Muscle layer of colon (tissue), 2 donors: ENCODE data around the gene TIMM22.
"Not testable (repeated sequence)": the region's sequence is repeated elsewhere in the genome, so short reads cannot be mapped to it uniquely, and the experiment has no call there.

Source experiments
- H3K27ac ChIP-seq: one replicate; pipeline ENCODE4 v1.7.0; 2013; ENCODE audit warnings: low read depth, mild to moderate bottlenecking, low read length, moderate library complexity
- H3K27me3 ChIP-seq, 2 donors: one replicate each; pipeline ENCODE4 v1.7.0; 2013; ENCODE audit warnings: low read length in 2 of 2, mild to moderate bottlenecking in 2 of 2; ENCODE audit not compliant: insufficient read depth in 2 of 2, control insufficient read depth in 1 of 2
- H3K36me3 ChIP-seq: one replicate; pipeline ENCODE4 v1.7.0; 2013; ENCODE audit warnings: mild to moderate bottlenecking, low read length; ENCODE audit not compliant: insufficient read depth
- H3K4me1 ChIP-seq: one replicate; pipeline ENCODE4 v1.7.0; 2013; ENCODE audit warnings: mild to moderate bottlenecking, low read length; ENCODE audit not compliant: insufficient read depth
- H3K4me3 ChIP-seq, 2 donors: one replicate each; pipeline ENCODE4 v1.7.0; 2013; ENCODE audit warnings: low read length in 2 of 2, low read depth in 1 of 2, mild to moderate bottlenecking in 1 of 2, moderate library complexity in 1 of 2
- H3K9ac ChIP-seq: one replicate; pipeline ENCODE4 v1.7.0; 2013; ENCODE audit warnings: low read length
- H3K9me3 ChIP-seq: one replicate; pipeline ENCODE4 v1.7.0; 2013; ENCODE audit warnings: mild to moderate bottlenecking, low read length
- donor health status: abdominal sarcoma.
- donor health status: Adenocarcinoma of cecum.

TIMM22 gene

DNA sequence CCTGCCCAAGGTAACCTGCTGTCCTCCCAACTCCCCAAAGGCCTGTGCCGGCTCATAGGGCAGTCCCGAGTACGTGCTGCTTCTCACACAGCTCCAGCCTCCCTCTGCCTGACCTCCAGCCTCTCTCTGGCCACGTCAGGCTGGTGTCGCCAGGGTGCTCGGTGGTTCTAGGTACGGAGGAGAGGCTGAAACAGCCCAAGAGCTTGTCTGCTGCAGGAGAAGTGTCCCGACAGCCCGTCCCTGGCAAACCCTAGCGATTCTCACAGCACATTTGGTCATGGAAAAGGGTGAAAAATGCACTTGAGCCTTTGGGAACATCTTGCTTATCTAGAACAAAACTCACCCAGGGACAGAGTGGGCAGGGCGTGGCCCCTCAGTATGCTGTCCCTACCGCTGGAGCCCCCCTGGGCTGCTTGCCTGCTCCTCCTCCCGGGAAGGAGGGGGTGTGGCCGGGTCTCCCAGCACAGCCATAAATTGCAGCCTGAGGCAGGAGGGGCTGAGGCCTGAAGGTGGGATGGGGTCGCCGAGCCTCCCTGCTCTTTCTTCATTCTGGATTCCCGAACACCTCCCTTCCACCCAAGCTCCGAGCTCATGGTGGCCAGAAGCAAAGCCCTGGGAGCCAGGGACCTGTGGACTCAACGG lies 40.4 kb downstream of the TIMM22 start:
- peaks cover 12% of the 10 kb centered on the region for H3K36me3 ChIP-seq
- no peak overlapping the region for H3K27ac ChIP-seq
- no peaks in the 10 kb centered on the region for H3K27me3 ChIP-seq
- no peak overlapping the region for H3K9ac ChIP-seq
- peaks cover 3% of the 10 kb centered on the region for H3K4me1 ChIP-seq
- no peaks in the 10 kb centered on the region for H3K9me3 ChIP-seq
- no peak overlapping the region for H3K4me3 ChIP-seq

DNA sequence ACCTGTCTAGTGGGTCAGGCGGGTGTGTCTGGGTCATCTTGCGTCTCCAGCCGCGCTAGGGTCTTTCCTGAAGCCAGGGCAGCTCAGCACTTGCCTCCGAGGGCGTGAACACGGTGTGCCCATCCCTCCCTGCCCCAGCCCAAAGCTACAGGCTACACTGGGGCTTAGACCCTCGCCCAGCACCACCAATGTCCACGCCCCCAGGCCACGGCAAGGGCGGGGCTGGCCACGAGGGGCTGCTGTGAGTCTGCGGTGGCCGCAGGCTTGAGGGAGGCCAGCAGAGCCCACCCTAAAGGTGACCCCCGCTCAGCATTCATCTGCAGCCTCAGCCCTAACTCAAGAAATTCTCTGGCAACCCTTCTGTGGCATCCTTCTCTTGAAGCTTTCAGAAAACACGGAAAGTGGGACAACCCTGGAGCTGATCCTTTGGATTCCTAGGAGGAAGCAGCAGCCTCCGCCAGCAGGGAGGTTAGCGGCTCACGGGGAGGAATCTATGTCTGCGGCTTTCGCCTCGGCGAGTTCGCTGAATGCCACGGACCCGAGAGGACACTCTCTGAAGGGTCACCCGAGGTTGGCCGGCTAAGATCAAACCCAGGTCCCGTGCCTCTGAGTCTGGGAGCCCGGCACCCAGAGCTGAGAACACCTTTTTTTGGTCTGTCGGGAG lies 41.7 kb downstream of the TIMM22 start:
- no peak overlapping the region for H3K9ac ChIP-seq
- peaks cover 8% of the 10 kb centered on the region for H3K4me1 ChIP-seq
- no peaks in the 10 kb centered on the region for H3K9me3 ChIP-seq
- H3K4me3 ChIP-seq: no peak overlapping the region
- H3K36me3 ChIP-seq: peaks cover 9% of the 10 kb centered on the region
- no peaks in the 10 kb centered on the region for H3K27me3 ChIP-seq
- H3K27ac ChIP-seq: no peak overlapping the region

DNA sequence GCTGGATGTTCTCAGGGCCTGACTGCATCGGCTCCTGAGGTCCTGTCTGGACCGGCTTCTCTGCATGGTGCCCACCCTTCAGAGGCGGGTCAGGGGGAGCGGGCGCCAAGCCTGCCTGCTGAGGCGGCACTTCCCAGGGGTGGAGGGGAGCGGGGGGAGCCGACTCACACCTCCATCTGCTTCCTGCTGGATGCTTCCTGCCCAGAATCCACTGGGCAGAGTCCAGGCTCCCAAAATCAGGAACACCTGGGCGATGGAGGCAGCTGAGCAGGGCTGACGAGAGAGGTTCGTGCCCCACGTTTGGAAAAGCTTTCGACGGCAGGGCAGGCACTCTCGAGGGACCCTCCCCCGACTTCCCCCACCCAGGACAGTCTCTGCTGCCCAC lies 42.2 kb downstream of the TIMM22 start:
- H3K27ac ChIP-seq: no peak overlapping the region
- H3K27me3 ChIP-seq: no peaks in the 10 kb centered on the region
- H3K9ac ChIP-seq: no peak overlapping the region
- H3K9me3 ChIP-seq: no peaks in the 10 kb centered on the region
- peaks cover 10% of the 10 kb centered on the region for H3K4me1 ChIP-seq
- H3K36me3 ChIP-seq: peaks cover 9% of the 10 kb centered on the region
- H3K4me3 ChIP-seq: no peak overlapping the region

DNA sequence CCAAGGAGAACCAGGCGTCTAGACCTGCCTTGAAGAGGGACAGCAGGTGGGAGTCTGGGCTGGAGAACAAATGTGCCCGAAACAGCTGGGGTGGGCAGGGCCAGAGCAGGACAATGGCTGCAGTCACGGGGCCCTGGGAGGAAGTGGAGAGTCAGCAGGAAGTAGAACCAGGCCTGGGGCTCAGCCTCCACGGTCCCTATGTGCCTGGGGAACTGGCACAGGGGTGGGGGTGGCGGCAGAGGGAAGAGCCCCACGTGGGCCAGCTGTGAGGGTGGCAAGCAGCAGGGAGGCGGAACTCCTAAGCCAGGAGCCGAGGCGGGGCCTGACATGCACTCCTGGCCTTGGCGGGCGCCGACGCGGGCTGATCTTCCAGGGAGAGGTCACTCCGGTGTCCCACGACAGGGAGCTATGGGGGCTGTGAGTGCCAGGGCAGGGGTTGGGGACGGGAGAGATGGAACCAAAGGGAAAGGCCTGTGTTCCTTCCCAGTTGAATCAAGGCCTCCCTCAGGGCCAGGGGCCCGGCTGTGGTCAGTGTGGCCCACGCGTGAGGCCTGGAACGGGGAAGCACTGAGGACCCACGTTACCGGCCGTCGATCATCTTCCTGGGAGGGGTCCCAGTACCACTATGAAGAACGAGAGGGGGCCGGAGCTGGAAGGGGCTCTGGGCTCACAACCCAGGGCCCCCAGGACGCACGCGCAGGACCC lies 42.7 kb downstream of the TIMM22 start:
- H3K4me3 ChIP-seq: peak overlapping the region in 1 of 2 donors; percentile 11
- H3K27ac ChIP-seq: peak overlapping the region; percentile 56
- H3K27me3 ChIP-seq: no peaks in the 10 kb centered on the region
- peaks cover 9% of the 10 kb centered on the region for H3K36me3 ChIP-seq
- H3K9ac ChIP-seq: no peak overlapping the region
- no peaks in the 10 kb centered on the region for H3K9me3 ChIP-seq
- peaks cover 10% of the 10 kb centered on the region for H3K4me1 ChIP-seq

DNA sequence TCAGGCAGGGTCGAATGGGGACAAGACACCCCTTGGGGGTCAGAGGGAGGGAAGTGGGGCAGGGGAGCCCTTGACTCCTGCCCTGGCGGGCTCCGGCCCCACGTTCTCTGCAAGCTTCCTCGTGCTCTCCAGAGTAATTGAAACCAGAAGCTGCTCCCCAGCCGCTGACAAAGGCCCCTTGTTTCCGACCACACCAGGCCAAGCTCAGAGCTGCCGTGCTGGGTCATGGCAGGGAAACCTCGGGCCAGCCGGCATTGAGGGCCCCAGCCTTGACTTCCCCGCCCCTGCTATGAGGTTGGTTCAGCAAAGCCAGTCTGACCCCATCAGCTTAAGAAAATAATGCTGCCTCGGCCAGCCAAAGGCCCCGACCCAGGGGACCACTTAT lies 43.3 kb downstream of the TIMM22 start:
- Histone ChIP-seq H3K27me3 (no peaks in the 10 kb centered on the region), H3K9ac (no peak overlapping the region), H3K9me3 (no peaks in the 10 kb centered on the region), H3K27ac (peak overlapping the region; percentile 56), H3K36me3 (peaks cover 9% of the 10 kb centered on the region), H3K4me1 (peaks cover 10% of the 10 kb centered on the region), H3K4me3 (peak overlapping the region in 1 of 2 donors; percentile 11)

DNA sequence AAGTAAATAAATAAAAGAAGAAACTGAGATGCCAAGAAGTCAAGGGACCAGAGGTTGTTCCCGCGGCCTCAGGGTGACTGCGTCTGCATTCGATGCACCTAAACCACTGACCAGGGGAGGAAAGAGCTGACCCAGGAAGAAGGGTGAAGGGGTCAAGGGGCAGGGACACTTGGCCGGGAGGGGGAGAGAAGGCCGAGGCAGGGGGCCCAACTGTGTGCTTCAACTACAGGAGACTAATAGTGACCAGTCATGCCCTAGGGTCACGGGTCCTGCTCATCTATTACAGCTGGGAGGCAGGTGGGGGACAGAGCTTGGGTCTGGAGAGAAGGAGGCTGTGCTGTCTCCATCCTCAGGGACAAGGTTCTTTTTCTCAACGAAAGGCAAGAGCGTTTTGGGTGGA lies 44.8 kb downstream of the TIMM22 start:
- H3K36me3 ChIP-seq: peaks cover 9% of the 10 kb centered on the region
- H3K9ac ChIP-seq: no peak overlapping the region
- no peaks in the 10 kb centered on the region for H3K27me3 ChIP-seq
- H3K9me3 ChIP-seq: no peaks in the 10 kb centered on the region
- H3K4me1 ChIP-seq: peaks cover 13% of the 10 kb centered on the region
- H3K27ac ChIP-seq: no peak overlapping the region
- no peak overlapping the region for H3K4me3 ChIP-seq

DNA sequence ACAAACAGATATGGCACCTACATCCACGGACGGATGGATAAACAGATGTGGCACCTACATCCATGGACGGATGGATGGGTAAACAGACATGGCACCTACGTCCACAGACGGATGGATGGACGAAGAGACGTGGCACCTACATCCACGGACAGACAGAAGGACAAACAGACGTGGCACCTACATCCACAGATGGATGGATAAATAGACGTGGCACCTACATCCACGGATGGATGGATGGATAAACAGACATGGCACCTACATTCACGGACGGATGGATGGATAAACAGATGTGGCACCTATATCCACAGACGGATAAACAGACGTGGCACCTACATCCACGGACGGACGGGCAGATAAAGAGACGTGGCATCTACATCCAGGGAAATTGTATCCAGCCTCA lies 45.6 kb downstream of the TIMM22 start:
- Histone ChIP-seq H3K9ac (no peak overlapping the region), H3K4me1 (peaks cover 20% of the 10 kb centered on the region), H3K27ac (no peak overlapping the region), H3K36me3 (peaks cover 9% of the 10 kb centered on the region), H3K9me3 (no peaks in the 10 kb centered on the region), H3K27me3 (no peaks in the 10 kb centered on the region), H3K4me3 (no peak overlapping the region)

DNA sequence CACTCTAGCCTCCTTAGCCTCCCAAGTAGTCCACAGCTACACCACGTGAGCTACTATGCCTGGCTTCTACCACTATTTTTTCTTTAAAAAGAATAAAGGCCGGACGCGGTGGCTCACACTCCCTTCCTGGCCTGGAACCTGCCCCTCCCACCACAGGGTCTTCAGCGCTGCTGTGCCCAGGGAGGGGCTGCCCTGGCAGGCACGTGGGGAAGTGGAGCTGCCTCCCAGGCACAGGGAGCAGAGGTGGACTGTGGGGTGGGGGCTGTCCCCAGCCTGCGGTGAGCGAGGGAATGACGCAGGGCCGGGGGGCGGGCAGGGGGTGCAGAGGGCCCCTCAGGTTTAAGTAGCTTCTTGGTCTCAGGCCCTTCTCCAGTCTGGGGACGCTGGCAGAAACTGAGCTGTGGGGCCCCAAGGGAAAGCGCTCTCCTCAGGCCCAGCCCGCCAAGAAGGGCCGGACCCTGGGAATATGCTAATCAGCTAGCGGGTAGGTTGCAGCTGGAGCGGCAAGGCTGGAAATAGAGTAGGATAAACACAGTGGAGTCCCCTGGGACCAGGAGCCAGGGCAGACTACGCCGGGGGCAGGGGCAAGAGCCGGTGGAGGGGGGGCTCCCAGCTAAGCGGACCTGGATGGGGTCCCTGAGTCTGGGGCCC lies 46.8 kb downstream of the TIMM22 start:
- Histone ChIP-seq H3K36me3 (peaks cover 9% of the 10 kb centered on the region), H3K4me1 (peaks cover 30% of the 10 kb centered on the region), H3K4me3 (no peak overlapping the region), H3K9me3 (no peaks in the 10 kb centered on the region), H3K27ac (peak overlapping the region; percentile 68), H3K27me3 (no peaks in the 10 kb centered on the region), H3K9ac (no peak overlapping the region)

DNA sequence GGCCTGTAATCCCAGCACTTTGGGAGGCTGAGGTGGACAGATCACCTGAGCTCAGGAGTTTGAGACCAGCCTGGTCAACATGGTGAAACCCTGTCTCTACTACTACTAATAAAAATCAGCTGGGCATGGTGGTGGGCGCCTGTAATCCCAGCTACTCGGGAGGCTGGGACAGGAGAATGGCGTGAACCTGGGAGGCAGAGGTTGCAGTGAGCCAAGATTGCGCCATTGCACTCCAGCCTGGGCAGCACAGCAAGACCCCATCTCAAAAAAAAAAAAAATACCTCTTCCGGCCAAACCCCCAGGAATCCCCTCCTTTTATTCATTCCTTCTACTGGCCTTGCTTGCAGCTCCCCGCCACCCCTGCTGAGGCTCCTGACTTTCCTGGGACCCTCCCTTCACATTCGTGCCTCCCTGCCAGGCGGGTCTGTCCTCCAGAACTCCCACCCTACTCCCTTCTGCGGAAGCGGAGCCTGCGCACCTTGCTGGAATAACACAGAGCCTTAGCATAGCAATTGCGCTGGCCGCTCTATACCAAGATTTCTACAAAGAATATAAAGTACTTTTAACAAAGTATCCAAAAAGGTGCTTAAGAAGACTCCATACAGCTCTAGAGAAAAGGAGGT lies 47.6 kb downstream of the TIMM22 start:
- peaks cover 10% of the 10 kb centered on the region for H3K36me3 ChIP-seq
- H3K4me1 ChIP-seq: peaks cover 27% of the 10 kb centered on the region
- not testable (repeated sequence) for H3K4me3 ChIP-seq, H3K9me3 ChIP-seq, H3K27me3 ChIP-seq, H3K9ac ChIP-seq, H3K27ac ChIP-seq

DNA sequence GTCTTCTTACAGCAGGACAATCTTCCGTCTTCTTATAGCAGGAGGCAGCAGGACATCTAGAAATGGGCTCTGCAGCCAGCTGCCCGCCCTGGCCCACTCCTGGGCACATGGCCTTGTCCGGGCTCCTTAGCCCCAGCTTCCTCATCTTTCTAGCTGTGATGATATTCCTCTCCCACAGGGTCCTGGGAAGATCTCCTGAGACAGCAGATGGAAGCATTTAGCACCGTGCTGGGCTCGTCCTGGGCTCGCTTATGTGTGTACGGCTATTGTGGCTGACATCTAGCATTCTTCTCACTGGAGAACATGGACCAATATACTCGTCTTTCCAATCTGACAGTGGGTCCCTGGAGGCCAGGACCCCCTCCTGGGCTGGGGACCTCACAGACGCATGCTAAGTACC lies 48.5 kb downstream of the TIMM22 start:
- peaks cover 27% of the 10 kb centered on the region for H3K4me1 ChIP-seq

More for the DNA sequence above, 48.5 kb downstream of the TIMM22 start:
- Histone ChIP-seq H3K4me3 (no peak overlapping the region), H3K27me3 (no peaks in the 10 kb centered on the region), H3K27ac (no peak overlapping the region), H3K9ac (no peak overlapping the region), H3K9me3 (no peaks in the 10 kb centered on the region), H3K36me3 (peaks cover 20% of the 10 kb centered on the region)
